H1 (cell line): ENCODE measurements around the gene MDC1. TPM values are rescaled to one million over a fixed set of nuclear protein-coding genes. Genes with fewer than 3 reads are reported as not detected.
A peak's percentile ranks its signal among the peaks of the same experiment; 100 is the strongest.

Source experiments
- CTCF ChIA-PET: fragments of 300-600 bp; sonication (Branson Sonifier 250); formaldehyde crosslinking; loops from one replicate; lab custom pipeline; 2021; ENCODE audit not compliant: partially characterized antibody; lab: Charles Lee
- POLR2A ChIA-PET: fragments of 300-600 bp; sonication (Branson Sonifier 250); formaldehyde crosslinking; loops from one replicate; lab custom pipeline; 2021; ENCODE audit warnings: inconsistent platforms; ENCODE audit not compliant: partially characterized antibody; lab: Charles Lee
- DNase-seq, 2 experiments: peaks; one replicate each; pipeline versions ENCODE4 v3.0.0 to v3.0.0-alpha.2; 2010 to 2022; ENCODE audit warnings: low spot score in 2 of 2, low read depth in 1 of 2, mixed read lengths in 1 of 2
- FAIRE-seq: peaks from 2 replicates; lab custom pipeline; 2011; peaks lifted over from hg19 to GRCh38; lab: Jason Lieb, UNC
- H2AFZ ChIP-seq: 2 replicates; pipeline ENCODE4 v1.8.1; 2012; ENCODE audit warnings: low read length, inconsistent platforms
- H2AK5ac ChIP-seq: 2 replicates; pipeline ENCODE4 v1.6.1; 2013; ENCODE audit warnings: low read depth, low read length
- H2BK120ac ChIP-seq: replicated peaks from 2 replicates; pipeline ENCODE3; 2013; ENCODE audit warnings: low read depth, low read length, inconsistent platforms
- H2BK12ac ChIP-seq: 2 replicates; pipeline ENCODE4 v1.6.1; 2013; ENCODE audit warnings: low read depth, low read length
- H2BK15ac ChIP-seq: 2 replicates; pipeline ENCODE4 v1.6.1; 2013; ENCODE audit warnings: low read length
- H2BK20ac ChIP-seq: 2 replicates; pipeline ENCODE4 v1.6.1; 2013; ENCODE audit warnings: low read length
- H2BK5ac ChIP-seq: 2 replicates; pipeline ENCODE4 v1.6.1; 2013; ENCODE audit warnings: low read depth, low read length
- H3K14ac ChIP-seq: 2 replicates; pipeline ENCODE4 v1.6.1; 2013; ENCODE audit warnings: inconsistent platforms; ENCODE audit not compliant: insufficient read length
- H3K18ac ChIP-seq: 2 replicates; pipeline ENCODE4 v1.6.1; 2013; ENCODE audit warnings: low read length; ENCODE audit errors: extremely low read depth
- H3K23ac ChIP-seq: 2 replicates; pipeline ENCODE4 v1.6.1; 2013; ENCODE audit warnings: inconsistent platforms; ENCODE audit not compliant: insufficient read length
- H3K23me2 ChIP-seq: 2 replicates; pipeline ENCODE4 v1.6.1; 2013; ENCODE audit warnings: low read depth, low read length
- H3K27ac ChIP-seq: 2 replicates; pipeline ENCODE4 v1.6.1; 2011; ENCODE audit warnings: low read depth, low read length, inconsistent platforms
- H3K27me3 ChIP-seq, 4 experiments: replicated peaks in 1 of 4; 1 replicate in 1 of 4; 2 replicates in 3 of 4; pipeline versions ENCODE4 v1.6.1 to v1.8.1; 2011 to 2013; ENCODE audit warnings: low read length in 3 of 4, mild to moderate bottlenecking in 3 of 4, inconsistent platforms in 2 of 4, mixed read lengths in 2 of 4, moderate library complexity in 1 of 4; ENCODE audit not compliant: control insufficient read depth in 3 of 4, insufficient read depth in 3 of 4; ENCODE audit errors: extremely low read depth in 1 of 4
- H3K36me3 ChIP-seq, 4 experiments: 2 replicates each; pipeline versions ENCODE4 v1.6.1 to v1.8.1; 2011 to 2013; ENCODE audit warnings: mild to moderate bottlenecking in 4 of 4, low read length in 3 of 4, moderate library complexity in 2 of 4, control low read depth in 1 of 4, inconsistent platforms in 1 of 4; ENCODE audit not compliant: insufficient read depth in 4 of 4, control insufficient read depth in 2 of 4
- H3K4ac ChIP-seq: replicated peaks from 2 replicates; pipeline ENCODE3; 2013; ENCODE audit warnings: low read length, low read depth, mixed read lengths, inconsistent platforms; ENCODE audit not compliant: insufficient read length
- H3K4me1 ChIP-seq, 4 experiments: replicated peaks in 1 of 4; 1 replicate in 1 of 4; 2 replicates in 3 of 4; pipeline versions ENCODE4 v1.6.1 to v1.8.1; 2011 to 2013; ENCODE audit warnings: low read length in 3 of 4, inconsistent platforms in 2 of 4, mixed read lengths in 1 of 4; ENCODE audit not compliant: insufficient read depth in 4 of 4, control insufficient read depth in 3 of 4
- H3K4me2 ChIP-seq, 2 experiments: 2 replicates each; pipeline versions ENCODE4 v1.6.1 to v1.8.1; 2011 to 2013; ENCODE audit warnings: low read depth in 2 of 2, low read length in 2 of 2, control low read depth in 1 of 2, inconsistent platforms in 1 of 2, mild to moderate bottlenecking in 1 of 2; ENCODE audit not compliant: insufficient read depth in 1 of 2
- H3K4me3 ChIP-seq, 4 experiments: fragments of 200-600, 300-600 bp in 1 of 4; sonication (generic), shearing (Covaris generic), sonication (Bioruptor Twin) in 1 of 4; 2 replicates each; pipeline versions ENCODE4 v1.5.1 to v1.8.1; 2011 to 2016; ENCODE audit warnings: low read length in 4 of 4, low read depth in 3 of 4, control low read depth in 2 of 4, inconsistent platforms in 2 of 4, mild to moderate bottlenecking in 2 of 4, mixed read lengths in 1 of 4, moderate library complexity in 1 of 4; ENCODE audit not compliant: insufficient read depth in 2 of 4; ENCODE audit errors: extremely low read depth in 1 of 4
- H3K56ac ChIP-seq: replicated peaks from 2 replicates; pipeline ENCODE3; 2013; ENCODE audit warnings: low read depth, mild to moderate bottlenecking, mixed read lengths, low read length, inconsistent platforms; ENCODE audit not compliant: insufficient read length
- H3K79me1 ChIP-seq: 2 replicates; pipeline ENCODE4 v1.6.1; 2013; ENCODE audit warnings: low read depth, low read length, control low read depth
- H3K79me2 ChIP-seq, 2 experiments: 2 replicates each; pipeline versions ENCODE4 v1.6.1 to v1.8.1; 2012 to 2013; ENCODE audit warnings: low read length in 2 of 2, mild to moderate bottlenecking in 2 of 2, inconsistent platforms in 1 of 2; ENCODE audit not compliant: insufficient read depth in 2 of 2, control insufficient read depth in 1 of 2
- H3K9ac ChIP-seq, 4 experiments: replicated peaks in 1 of 4; 1 replicate in 1 of 4; 2 replicates in 3 of 4; pipeline versions ENCODE4 v1.6.1 to v1.8.1; 2011 to 2013; ENCODE audit warnings: low read depth in 3 of 4, low read length in 3 of 4, control low read depth in 2 of 4, mild to moderate bottlenecking in 2 of 4, moderate library complexity in 2 of 4, inconsistent platforms in 1 of 4; ENCODE audit errors: extremely low read depth in 1 of 4
- H3K9me3 ChIP-seq, 2 experiments: 2 replicates each; pipeline versions ENCODE4 v1.6.1 to v1.8.1; 2012 to 2013; ENCODE audit warnings: mild to moderate bottlenecking in 2 of 2, moderate library complexity in 2 of 2, control low read depth in 1 of 2, inconsistent platforms in 1 of 2, low read depth in 1 of 2, low read length in 1 of 2, mixed read lengths in 1 of 2; ENCODE audit not compliant: insufficient read depth in 2 of 2
- H4K20me1 ChIP-seq, 2 experiments: replicated peaks in 1 of 2; 2 replicates each; pipeline versions ENCODE3 to v1.8.1; 2011 to 2013; ENCODE audit warnings: inconsistent platforms in 2 of 2, low read length in 2 of 2, mild to moderate bottlenecking in 1 of 2; ENCODE audit not compliant: insufficient read depth in 2 of 2, control insufficient read depth in 1 of 2
- H4K5ac ChIP-seq: 2 replicates; pipeline ENCODE4 v1.6.1; 2013; ENCODE audit warnings: low read length, low read depth, mixed read lengths, inconsistent platforms; ENCODE audit not compliant: insufficient read length
- H4K8ac ChIP-seq: 2 replicates; pipeline ENCODE4 v1.8.0; 2013; ENCODE audit warnings: mild to moderate bottlenecking, moderate library complexity, low read length, inconsistent platforms; ENCODE audit not compliant: insufficient read depth; ENCODE audit errors: extremely low read depth
- H4K91ac ChIP-seq: replicated peaks from 2 replicates; pipeline ENCODE3; 2013; ENCODE audit warnings: low read length, mixed read lengths, inconsistent platforms; ENCODE audit not compliant: insufficient read length
- SRF ChIP-seq: IDR thresholded peaks from 2 replicates; pipeline ENCODE4 v1.6.1; 2011; ENCODE audit warnings: mild to moderate bottlenecking, low read depth, low read length, moderate library complexity
- TAF7 ChIP-seq: optimal IDR thresholded peaks from 2 replicates; pipeline ENCODE3; 2011; ENCODE audit warnings: low read depth, mild to moderate bottlenecking, inconsistent platforms, low read length, moderate library complexity, borderline replicate concordance
- TCF12 ChIP-seq: IDR thresholded peaks from 2 replicates; pipeline ENCODE4 v1.6.1; 2011; ENCODE audit warnings: low read depth, mild to moderate bottlenecking, low read length
- USF2 ChIP-seq: IDR thresholded peaks from 2 replicates; pipeline ENCODE4 v1.6.1; 2011; ENCODE audit warnings: low read length, improper control_type of control experiment
- WGBS, 2 experiments: shearing (Covaris generic) in 1 of 2; methylation state at CpG; one replicate each; pipeline versions ENCODE4 v1.1.6 to v1.1.7; 2013 to 2015; ENCODE audit warnings: low lambda C conversion rate in 2 of 2, mixed read lengths in 2 of 2, inconsistent platforms in 1 of 2, low coverage in 1 of 2, missing lambda C conversion rate in 1 of 2; ENCODE audit not compliant: insufficient replicate concordance in 2 of 2, insufficient coverage in 1 of 2, insufficient read length in 1 of 2; ENCODE audit errors: extremely low coverage in 1 of 2, missing lambda C conversion rate in 1 of 2; 5-methylcytosine and 5-hydroxymethylcytosine counted together
- polyA plus RNA-seq, 7 experiments: library from polyadenylated mRNA; depleted of rRNA in 3 of 7; stranded (reverse) in 5 of 7; unstranded in 2 of 7; fragments of >200 nt in 5 of 7; fragments of 200-250 nt in 2 of 7; gene quantifications; 1 replicate in 5 of 7; 2 replicates in 1 of 7; 4 replicates in 1 of 7; pipeline versions ENCODE4 v1.2.1 to v1.2.3, GENCODE V29; 2011 to 2013; ENCODE audit warnings: missing spikeins in 2 of 7, mixed read lengths in 2 of 7
- total RNA-seq: library from RNA; stranded (reverse); fragmentation: NEBNext Ultra II Directional; extraction: Animal tissue kit (Norgen Biotek cat#: 25700); gene quantifications from 2 replicates; pipeline ENCODE4 v1.2.1, GENCODE V29; 2021

MDC1 gene
- total and polyA plus RNA-seq, 2 of the 8 experiments (the other 6 are each of a cell fraction or from before 2014, with no cell fraction given) = 29.9 to 81.1 TPM

DNA sequence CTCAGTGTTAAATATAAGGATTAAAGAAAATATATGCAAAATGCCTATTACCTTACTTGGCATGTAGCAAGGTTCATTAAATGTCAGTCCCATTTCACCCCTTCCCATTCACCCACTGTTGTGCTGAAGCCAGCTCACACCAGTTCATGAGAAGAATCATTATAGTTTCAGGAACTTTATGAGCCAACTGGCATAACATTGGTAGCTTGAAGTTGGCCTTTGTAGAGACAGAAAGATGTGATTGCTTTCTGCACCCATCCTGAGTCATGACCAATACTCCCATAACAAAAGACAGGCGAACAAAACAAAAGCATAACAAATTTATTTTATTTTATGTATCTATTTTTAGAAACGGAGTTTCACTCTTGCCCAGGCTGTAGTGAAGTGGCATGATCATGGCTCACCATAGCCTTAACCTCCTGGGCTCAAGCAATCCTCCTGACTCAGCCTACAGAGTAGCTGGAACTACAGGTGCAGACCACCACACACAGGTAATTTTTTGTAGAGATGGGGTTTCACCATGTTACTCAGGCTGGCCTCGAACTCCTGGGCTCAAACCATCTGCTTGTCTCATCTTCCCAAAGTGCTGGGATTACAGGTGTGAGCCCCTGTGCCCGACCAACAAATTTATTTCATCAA is 44.8 kb upstream of the MDC1 start:
- H3K36me3 ChIP-seq = no peaks in the 10 kb centered on the region
- no peak overlapping the region for H3K18ac ChIP-seq
- no peak overlapping the region for H4K5ac ChIP-seq
- no peaks in the 10 kb centered on the region for H4K20me1 ChIP-seq
- H2AK5ac ChIP-seq = no peak overlapping the region
- H4K91ac ChIP-seq = no peak overlapping the region
- H3K4me3 ChIP-seq = no peak overlapping the region
- H3K27me3 ChIP-seq = no peaks in the 10 kb centered on the region
- no peak overlapping the region; a peak in 1 of 7 replicates for H3K9ac ChIP-seq
- H3K9me3 ChIP-seq = no peaks in the 10 kb centered on the region; a peak in 1 of 4 replicates
- TF ChIP-seq TCF12 (no peak), USF2 (no peak), TAF7 (no peak), SRF (no peak)
- peak overlapping the region; percentile 39; the same call in 1 of the 2 replicates for H2BK12ac ChIP-seq
- no peak overlapping the region for H2BK5ac ChIP-seq
- no peak overlapping the region for H3K4ac ChIP-seq
- peaks cover 4 to 7% (median 6%) of the 10 kb centered on the region in 4 experiments; a peak in 6 of 7 replicates for H3K4me1 ChIP-seq
- H2AFZ ChIP-seq = no peak overlapping the region
- no peak overlapping the region for H2BK15ac ChIP-seq
- no peak for DNase-seq
- no peaks in the 10 kb centered on the region for H3K79me2 ChIP-seq
- no peaks in the 10 kb centered on the region for H3K23me2 ChIP-seq
- H3K27ac ChIP-seq = no peak overlapping the region
- no peaks in the 10 kb centered on the region for H3K79me1 ChIP-seq
- H3K23ac ChIP-seq = no peak overlapping the region
- H3K14ac ChIP-seq = no peak overlapping the region
- CTCF ChIA-PET = interaction anchor here (0.6 to 1.5 kb wide), 3 partner anchors 31 to 314 kb away, joined by 3 to 4 read pairs (median 3); no protein-coding TSS in a partner anchor
- H3K56ac ChIP-seq = no peak overlapping the region
- 86% methylated on average over 4 of the region's 4 CpGs; no CpG with 5 or more reads in 1 of the 2 experiments for WGBS, 2 experiments
- no peak for FAIRE-seq
- no peak overlapping the region for H3K4me2 ChIP-seq
- no peak overlapping the region for H2BK20ac ChIP-seq
- H2BK120ac ChIP-seq = no peak overlapping the region
- no peak overlapping the region for H4K8ac ChIP-seq
- POLR2A ChIA-PET = interaction anchor here (0.9 to 1.9 kb wide), 3 partner anchors 15 to 20 kb away, joined by 3 to 6 read pairs (median 3); partner anchors contain the start of genes FLOT1 and IER3
